Muscle layer of duodenum (tissue), 2 donors: Measurements from ENCODE around the gene SLC8A3.

Experiments
- H3K27ac ChIP-seq: one replicate; pipeline ENCODE4 v1.7.0; 2013; ENCODE audit warnings: mild to moderate bottlenecking, low read length
- H3K27me3 ChIP-seq: one replicate; pipeline ENCODE4 v1.7.0; 2013; ENCODE audit warnings: low read depth, mild to moderate bottlenecking, control low read depth, low read length
- H3K36me3 ChIP-seq, 2 donors: one replicate each; pipeline ENCODE4 v1.7.0; 2013; ENCODE audit warnings: low read length in 2 of 2, control low read depth in 1 of 2, mild to moderate bottlenecking in 1 of 2; ENCODE audit not compliant: insufficient read depth in 2 of 2, control insufficient read depth in 1 of 2
- H3K4me1 ChIP-seq, 2 donors: one replicate each; pipeline ENCODE4 v1.7.0; 2013; ENCODE audit warnings: low read length in 2 of 2, mild to moderate bottlenecking in 2 of 2, control low read depth in 1 of 2, moderate library complexity in 1 of 2; ENCODE audit not compliant: insufficient read depth in 2 of 2, control insufficient read depth in 1 of 2
- H3K4me3 ChIP-seq, 2 donors: one replicate each; pipeline ENCODE4 v1.7.0; 2013; ENCODE audit warnings: low read length in 2 of 2, low read depth in 1 of 2, mild to moderate bottlenecking in 1 of 2
- H3K9me3 ChIP-seq, 2 donors: one replicate each; pipeline ENCODE4 v1.7.0; 2013; ENCODE audit warnings: low read length in 2 of 2, control low read depth in 1 of 2, mild to moderate bottlenecking in 1 of 2; ENCODE audit not compliant: control insufficient read depth in 1 of 2
- donor health status: healthy.

SLC8A3 gene

GRCh38 chr14:70006699-70007098 is 182.1 kb downstream of the SLC8A3 start:
- H3K36me3 ChIP-seq, result no peaks in the 10 kb centered on the region
- H3K9me3 ChIP-seq, result no peaks in the 10 kb centered on the region
- H3K4me1 ChIP-seq, result peaks cover 0 to 5% of the 10 kb centered on the region in 2 donors
- H3K27me3 ChIP-seq, result no peaks in the 10 kb centered on the region
- no peak overlapping the region for H3K27ac ChIP-seq
- no peak overlapping the region for H3K4me3 ChIP-seq

- Histone ChIP-seq H3K27me3 (no peaks in the 10 kb centered on the region), H3K36me3 (no peaks in the 10 kb centered on the region), H3K4me3 (no peak overlapping the region), H3K9me3 (no peaks in the 10 kb centered on the region), H3K4me1 (peaks cover 0 to 4% of the 10 kb centered on the region in 2 donors), H3K27ac (no peak overlapping the region)
Observed at GRCh38 chr14:70005281-70005805, 183.4 kb downstream of the SLC8A3 start.

DNA sequence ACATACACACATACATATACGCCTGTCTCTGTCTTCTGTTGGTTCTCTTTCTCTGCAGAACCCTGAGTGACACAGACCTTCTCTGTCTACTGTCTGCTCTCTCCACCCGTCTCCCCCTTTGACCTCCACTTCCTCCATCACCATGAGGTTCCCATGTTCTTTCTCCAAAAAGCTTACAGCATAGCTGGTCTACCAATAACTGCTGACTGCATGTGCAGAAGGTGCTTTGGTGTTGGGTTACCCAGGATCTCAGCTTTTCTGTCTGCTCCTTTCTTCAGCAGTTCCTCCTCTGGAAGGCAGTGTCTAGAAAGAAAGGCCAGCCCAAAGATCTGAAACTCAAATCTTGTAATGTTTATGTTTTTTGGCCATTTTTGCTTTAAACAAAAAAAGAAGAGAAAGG is 184.0 kb downstream of the SLC8A3 start:
- Histone ChIP-seq H3K4me1 (no peaks in the 10 kb centered on the region), H3K27ac (no peak overlapping the region), H3K27me3 (no peaks in the 10 kb centered on the region), H3K9me3 (no peaks in the 10 kb centered on the region), H3K4me3 (no peak overlapping the region), H3K36me3 (no peaks in the 10 kb centered on the region)

DNA sequence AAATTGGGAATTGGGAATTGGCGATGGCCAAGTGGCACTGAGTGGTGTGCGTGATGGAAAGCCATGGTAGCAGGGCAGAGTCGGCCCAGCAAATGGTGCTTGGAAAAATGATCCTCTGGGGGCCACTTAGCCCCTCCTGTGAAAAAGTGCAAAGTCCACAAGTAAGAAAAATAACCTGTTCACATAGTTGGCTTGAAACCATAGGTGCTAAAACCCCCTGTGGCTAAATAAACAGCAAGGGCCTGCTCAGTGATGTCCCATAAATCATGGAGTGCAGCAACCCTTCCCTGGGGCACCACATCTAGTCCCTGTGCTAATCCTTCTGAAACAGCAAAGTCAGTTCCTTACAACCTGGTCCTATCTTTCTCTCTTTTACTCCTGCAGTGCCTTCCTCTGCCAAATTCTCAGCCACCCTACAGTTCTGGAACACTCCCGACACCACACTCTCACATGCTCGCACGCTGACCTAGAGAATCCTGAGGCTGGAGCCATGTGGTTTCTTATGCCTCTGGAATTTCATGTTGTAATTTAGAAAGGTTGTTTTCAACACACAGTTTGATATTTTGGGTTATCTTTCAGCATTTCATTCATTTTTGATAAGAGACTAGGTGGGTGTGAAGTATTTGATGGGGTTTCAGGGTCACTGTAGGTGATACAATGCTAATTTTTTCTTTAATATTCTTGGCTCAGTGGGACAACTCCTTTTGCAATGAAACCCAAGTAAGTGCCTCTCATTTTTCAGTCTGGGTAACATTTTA is 186.0 kb downstream of the SLC8A3 start:
- no peak overlapping the region for H3K27ac ChIP-seq
- no peaks in the 10 kb centered on the region for H3K4me1 ChIP-seq
- H3K27me3 ChIP-seq, result no peaks in the 10 kb centered on the region
- H3K4me3 ChIP-seq, result no peak overlapping the region
- H3K9me3 ChIP-seq, result no peaks in the 10 kb centered on the region
- no peaks in the 10 kb centered on the region for H3K36me3 ChIP-seq

GRCh38 chr14:70000601-70001000 is 188.2 kb downstream of the SLC8A3 start:
- Histone ChIP-seq H3K9me3 (no peaks in the 10 kb centered on the region), H3K4me3 (no peak overlapping the region), H3K27ac (no peak overlapping the region), H3K4me1 (no peaks in the 10 kb centered on the region), H3K36me3 (no peaks in the 10 kb centered on the region), H3K27me3 (no peaks in the 10 kb centered on the region)

- H3K4me3 ChIP-seq, result no peak overlapping the region
- no peaks in the 10 kb centered on the region for H3K9me3 ChIP-seq
- no peaks in the 10 kb centered on the region for H3K4me1 ChIP-seq
- no peak overlapping the region for H3K27ac ChIP-seq
- H3K27me3 ChIP-seq, result no peaks in the 10 kb centered on the region
- H3K36me3 ChIP-seq, result no peaks in the 10 kb centered on the region
Observed at GRCh38 chr14:69999261-69999674, 189.5 kb downstream of the SLC8A3 start.

DNA sequence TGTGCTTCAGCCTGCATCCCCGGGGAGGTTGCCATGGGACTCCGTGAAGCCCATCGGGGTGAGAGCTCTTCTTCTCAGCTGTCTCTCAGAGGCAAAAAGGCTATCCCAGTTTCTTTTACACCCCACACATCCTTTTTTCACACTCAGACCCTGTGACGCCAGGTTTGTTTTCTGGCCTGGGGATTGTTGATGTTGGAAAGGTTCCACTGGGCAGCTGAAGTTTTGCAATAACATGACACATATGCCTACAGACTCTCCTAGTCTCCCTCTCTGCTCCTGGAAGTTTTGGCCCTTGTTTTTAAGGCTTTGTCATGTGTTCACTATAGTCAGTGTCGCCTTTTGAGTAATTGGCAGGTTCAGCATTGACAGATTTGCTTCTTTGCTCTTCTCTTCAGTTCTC is 190.9 kb downstream of the SLC8A3 start:
- Histone ChIP-seq H3K9me3 (no peaks in the 10 kb centered on the region), H3K27ac (no peak overlapping the region), H3K27me3 (no peaks in the 10 kb centered on the region), H3K4me1 (no peaks in the 10 kb centered on the region), H3K4me3 (no peak overlapping the region), H3K36me3 (no peaks in the 10 kb centered on the region)

- Histone ChIP-seq H3K36me3 (no peaks in the 10 kb centered on the region), H3K27me3 (no peaks in the 10 kb centered on the region), H3K4me3 (no peak overlapping the region), H3K9me3 (no peaks in the 10 kb centered on the region), H3K27ac (no peak overlapping the region), H3K4me1 (no peaks in the 10 kb centered on the region)
Observed at GRCh38 chr14:69996216-69996615, 192.5 kb downstream of the SLC8A3 start.
